Breast epithelium (tissue), 4 donors: Measurements from ENCODE around the gene PAFAH2. TPM values are rescaled to one million over a fixed set of nuclear protein-coding genes. Genes with fewer than 3 reads are reported as not detected.

Experiments used
- DNase-seq, 2 donors: peaks; one replicate each; pipeline ENCODE4 v3.0.0-alpha.2; 2019; ENCODE audit warnings: low spot score in 2 of 2
- H3K27ac ChIP-seq, 2 donors: fragments of 200-600 bp; sonication (generic) in 1 of 2; one replicate each; pipeline ENCODE4 v1.5.1; 2016 to 2019; ENCODE audit warnings: mild to moderate bottlenecking in 1 of 2
- H3K27me3 ChIP-seq, 2 donors: fragments of 200-600 bp; sonication (generic) in 1 of 2; one replicate each; pipeline versions ENCODE4 v1.5.1 to v1.6.0; 2017 to 2019; ENCODE audit warnings: control low read depth in 1 of 2, mild to moderate bottlenecking in 1 of 2
- H3K36me3 ChIP-seq: fragments of 200-600 bp; one replicate; pipeline ENCODE4 v1.5.1; 2019
- H3K4me1 ChIP-seq, 2 donors: fragments of 200-600 bp; sonication (generic); one replicate each; pipeline ENCODE4 v1.5.1; 2016 to 2019; ENCODE audit warnings: control low read depth in 1 of 2
- H3K4me3 ChIP-seq, 3 donors: fragments of 200-600 bp; sonication (generic); 1 replicate in 2 of 3; 2 replicates in 1 of 3; pipeline ENCODE4 v1.5.1; 2016 to 2019; ENCODE audit warnings: mild to moderate bottlenecking in 3 of 3, moderate library complexity in 2 of 3
- H3K9me3 ChIP-seq, 2 donors: fragments of 200-600 bp; sonication (generic) in 1 of 2; one replicate each; pipeline ENCODE4 v1.5.1; 2016 to 2019; ENCODE audit warnings: control low read depth in 1 of 2
- CTCF ChIP-seq, 3 donors: fragments of 450-650 bp; IDR thresholded peaks; one replicate each; pipeline ENCODE4 v1.5.1; 2016 to 2017; ENCODE audit warnings: antibody characterized with exemption in 3 of 3, mild to moderate bottlenecking in 3 of 3, moderate library complexity in 3 of 3
- POLR2A ChIP-seq: fragments of 450-650 bp; IDR thresholded peaks from one replicate; pipeline ENCODE4 v1.6.1; 2016; ENCODE audit warnings: antibody characterized with exemption, mild to moderate bottlenecking, moderate library complexity
- POLR2AphosphoS5 ChIP-seq, 3 donors: sonication (generic); formaldehyde crosslinking; IDR thresholded peaks; one replicate each; pipeline ENCODE4 v1.6.1; 2017; ENCODE audit warnings: antibody characterized with exemption in 3 of 3
- intact Hi-C: fragments of 100-400 bp; cut with DNase I; formaldehyde crosslinking; loops from one replicate; pipeline ENCODE4 v1.15.1; 2023; ENCODE audit warnings: low total_unique reads
- total RNA-seq, 3 donors: library from RNA; depleted of rRNA; stranded (reverse); fragments of >200 nt; gene quantifications; one replicate each; pipeline ENCODE4 v1.1.0, GENCODE V29; 2016

Gene PAFAH2
- total RNA-seq, 3 donors from 2014 or later: 8.2 to 19.9 (median 9.8) TPM

GRCh38 chr1:25993197-25993951 is 4.5 kb downstream of the PAFAH2 start:
- Histone ChIP-seq H3K4me1 (peaks cover 0 to under 1% of the 10 kb centered on the region in 2 donors), H3K9me3 (no peaks in the 10 kb centered on the region), H3K36me3 (no peaks in the 10 kb centered on the region), H3K27ac (no peak overlapping the region), H3K27me3 (no peaks in the 10 kb centered on the region), H3K4me3 (no peak overlapping the region)
- no peak for DNase-seq
- intact Hi-C loops: loop anchor here (10.0 kb wide), 1 partner anchor 99 kb away; no protein-coding TSS in a partner anchor
- TF ChIP-seq CTCF (IDR thresholded peaks at IDR 0.05) (no peak), POLR2AphosphoS5 (IDR thresholded peaks at IDR 0.05) (no peak), POLR2A (no peak)

DNA sequence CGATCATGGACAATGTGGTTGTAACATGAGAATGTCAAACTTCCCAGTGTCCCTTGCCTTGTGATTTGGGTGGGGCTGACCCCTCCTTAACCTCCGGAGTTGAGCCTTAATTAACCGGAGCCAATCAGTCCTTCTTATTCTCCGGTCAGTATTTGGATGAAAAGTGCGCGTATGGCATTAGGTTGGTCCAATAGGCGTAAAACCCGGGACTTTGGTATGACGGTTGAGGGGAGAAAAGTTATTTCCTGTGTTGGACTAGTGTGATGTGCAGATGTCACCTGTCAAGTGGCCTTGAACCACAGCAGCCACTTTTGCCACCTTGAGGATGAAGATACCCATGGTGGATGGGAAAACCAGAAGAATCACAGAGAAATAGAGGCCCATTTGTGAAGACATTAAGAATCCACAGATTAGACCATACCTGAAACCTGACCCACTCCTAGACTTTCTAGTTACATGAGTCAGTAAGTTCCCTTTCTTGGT is 5.1 kb downstream of the PAFAH2 start:
- TF ChIP-seq POLR2AphosphoS5 (IDR thresholded peaks at IDR 0.05): no peak
- TF ChIP-seq POLR2A: no peak
- TF ChIP-seq CTCF (IDR thresholded peaks at IDR 0.05): no peak
- Histone ChIP-seq H3K4me3 (no peak overlapping the region), H3K9me3 (no peaks in the 10 kb centered on the region), H3K27me3 (no peaks in the 10 kb centered on the region), H3K27ac (no peak overlapping the region), H3K36me3 (no peaks in the 10 kb centered on the region), H3K4me1 (no peaks in the 10 kb centered on the region)
- DNase-seq: no peak
- intact Hi-C loops: loop anchor here (10.0 kb wide), 1 partner anchor 98 kb away; no protein-coding TSS in a partner anchor

GRCh38 chr1:25991937-25992688 is 5.8 kb downstream of the PAFAH2 start:
- H3K36me3 ChIP-seq: no peaks in the 10 kb centered on the region
- intact Hi-C loops: loop anchor here (10.0 kb wide), 1 partner anchor 97 kb away; no protein-coding TSS in a partner anchor
- H3K4me1 ChIP-seq: no peaks in the 10 kb centered on the region
- H3K4me3 ChIP-seq: no peak overlapping the region
- DNase-seq: no peak
- H3K27me3 ChIP-seq: no peaks in the 10 kb centered on the region
- TF ChIP-seq CTCF (IDR thresholded peaks at IDR 0.05) (no peak), POLR2AphosphoS5 (IDR thresholded peaks at IDR 0.05) (no peak), POLR2A (no peak)
- no peaks in the 10 kb centered on the region for H3K9me3 ChIP-seq
- H3K27ac ChIP-seq: no peak overlapping the region

- no peaks in the 10 kb centered on the region for H3K4me1 ChIP-seq
- no peak overlapping the region for H3K27ac ChIP-seq
- intact Hi-C loops: loop anchor here (10.0 kb wide), 1 partner anchor 96 kb away; no protein-coding TSS in a partner anchor
- TF ChIP-seq POLR2AphosphoS5 (IDR thresholded peaks at IDR 0.05) (no peak), POLR2A (no peak)
- H3K27me3 ChIP-seq: no peaks in the 10 kb centered on the region
- H3K4me3 ChIP-seq: peak overlapping the region in 1 of 3 donors; percentile 27
- H3K36me3 ChIP-seq: no peaks in the 10 kb centered on the region
- no peak for DNase-seq
- H3K9me3 ChIP-seq: no peaks in the 10 kb centered on the region
Measured at GRCh38 chr1:25990702-25991395, 7.0 kb downstream of the PAFAH2 start.

DNA sequence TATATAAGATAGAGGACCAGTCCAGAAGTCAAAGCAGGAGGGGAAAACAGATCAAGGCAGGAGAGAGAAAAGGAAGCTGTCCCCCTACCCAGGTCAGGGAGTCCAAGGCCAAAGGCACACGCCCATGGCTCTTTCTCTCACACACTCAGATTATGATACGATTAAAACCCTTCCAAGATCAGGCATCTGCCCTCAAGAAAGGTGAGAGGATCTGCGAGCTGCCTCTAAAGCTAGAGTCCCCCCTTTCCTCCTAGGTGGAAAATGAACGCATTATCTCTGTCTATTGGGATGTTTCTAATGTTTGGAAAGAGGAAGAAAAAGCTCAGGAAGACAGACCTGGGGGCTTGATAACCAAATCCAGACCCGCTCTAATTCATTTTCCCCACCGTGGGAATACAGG is 7.6 kb downstream of the PAFAH2 start:
- Histone ChIP-seq H3K4me3 (no peak overlapping the region), H3K27ac (peak overlapping the region in 1 of 2 donors; percentile 21), H3K27me3 (no peaks in the 10 kb centered on the region), H3K36me3 (no peaks in the 10 kb centered on the region), H3K9me3 (no peaks in the 10 kb centered on the region), H3K4me1 (no peaks in the 10 kb centered on the region)
- no peak for DNase-seq
- intact Hi-C loops: loop anchor here (10.0 kb wide), 1 partner anchor 95 kb away; no protein-coding TSS in a partner anchor
- TF ChIP-seq POLR2AphosphoS5 (IDR thresholded peaks at IDR 0.05): no peak
- TF ChIP-seq POLR2A: no peak
